HUES6 (cell line): ENCODE results near the gene SYK.
A peak's percentile ranks its signal among the peaks of the same experiment; 100 is the strongest.

Experiments
- H3K27ac ChIP-seq: 2 replicates; pipeline ENCODE4 v1.7.0; 2013; ENCODE audit warnings: low read depth, mild to moderate bottlenecking, low read length, inconsistent platforms
- H3K27me3 ChIP-seq: 2 replicates; pipeline ENCODE4 v1.6.1; 2013; ENCODE audit warnings: low read length; ENCODE audit not compliant: control insufficient read depth, insufficient read depth
- H3K36me3 ChIP-seq: 2 replicates; pipeline ENCODE4 v1.6.1; 2013; ENCODE audit warnings: low read length; ENCODE audit not compliant: control insufficient read depth, insufficient read depth
- H3K4me1 ChIP-seq: 2 replicates; pipeline ENCODE4 v1.6.1; 2013; ENCODE audit warnings: low read length; ENCODE audit not compliant: control insufficient read depth, insufficient read depth
- H3K4me3 ChIP-seq: 2 replicates; pipeline ENCODE4 v1.5.1; 2013; ENCODE audit warnings: low read depth, low read length
- H3K9ac ChIP-seq: one replicate; pipeline ENCODE4 v1.6.1; 2013; ENCODE audit warnings: mild to moderate bottlenecking, low read length
- H3K9me3 ChIP-seq: 2 replicates; pipeline ENCODE4 v1.6.1; 2013; ENCODE audit warnings: low read depth, low read length; ENCODE audit not compliant: control insufficient read depth, insufficient read depth

SYK gene

GRCh38 chr9:90799271-90799852 is 2.3 kb upstream of the SYK start:
- H3K36me3 ChIP-seq = no peaks in the 10 kb centered on the region
- peaks cover 55% of the 10 kb centered on the region for H3K27me3 ChIP-seq
- no peaks in the 10 kb centered on the region for H3K9me3 ChIP-seq
- no peak overlapping the region for H3K4me3 ChIP-seq
- H3K27ac ChIP-seq = no peak overlapping the region
- no peak overlapping the region for H3K9ac ChIP-seq
- H3K4me1 ChIP-seq = no peaks in the 10 kb centered on the region

GRCh38 chr9:90801973-90802322 is 329 bp downstream of the SYK start:
- Histone ChIP-seq H3K9me3 (no peaks in the 10 kb centered on the region), H3K9ac (peak overlapping the region; percentile 61), H3K36me3 (no peaks in the 10 kb centered on the region), H3K4me1 (no peaks in the 10 kb centered on the region), H3K27me3 (peaks cover 59% of the 10 kb centered on the region), H3K4me3 (peak overlapping the region; percentile 87), H3K27ac (no peak overlapping the region)

DNA sequence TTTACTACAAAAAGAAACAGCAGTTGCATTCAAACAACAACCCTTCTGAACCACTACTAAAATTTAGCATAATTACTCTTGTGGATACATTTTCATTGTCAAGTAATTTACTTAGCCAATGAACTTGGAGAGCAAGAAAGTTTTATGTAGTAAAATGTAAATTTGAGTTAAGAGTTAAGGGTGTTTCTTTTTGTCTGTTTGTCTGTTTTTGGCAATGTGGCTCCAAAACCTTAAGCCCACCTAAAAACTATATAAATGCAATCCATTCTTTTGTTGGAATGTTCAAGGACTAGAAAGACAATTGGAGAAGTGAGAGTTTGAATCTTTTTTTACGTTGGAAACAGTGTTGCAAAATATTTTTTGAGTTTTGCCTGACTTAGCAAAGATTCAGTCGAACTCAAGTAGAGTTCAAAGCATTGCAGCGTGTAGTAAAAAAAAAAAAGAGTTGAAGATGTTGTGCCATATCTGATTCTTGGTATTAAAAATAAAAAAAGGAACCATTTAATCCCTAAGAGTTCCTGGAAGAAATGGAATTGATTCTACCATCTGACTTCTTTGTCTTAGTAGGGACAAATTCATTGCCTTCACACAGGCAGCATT is 867 bp downstream of the SYK start:
- Histone ChIP-seq H3K27me3 (peaks cover 59% of the 10 kb centered on the region), H3K36me3 (no peaks in the 10 kb centered on the region), H3K4me3 (peak overlapping the region; percentile 87), H3K9me3 (no peaks in the 10 kb centered on the region), H3K4me1 (no peaks in the 10 kb centered on the region), H3K9ac (peak overlapping the region; percentile 61), H3K27ac (no peak overlapping the region)

GRCh38 chr9:90803860-90804593 is 2.4 kb downstream of the SYK start:
- Histone ChIP-seq H3K4me3 (no peak overlapping the region), H3K9me3 (no peaks in the 10 kb centered on the region), H3K4me1 (no peaks in the 10 kb centered on the region), H3K27ac (no peak overlapping the region), H3K27me3 (peaks cover 53% of the 10 kb centered on the region), H3K36me3 (no peaks in the 10 kb centered on the region), H3K9ac (no peak overlapping the region)

- Histone ChIP-seq H3K4me3 (no peak overlapping the region), H3K4me1 (no peaks in the 10 kb centered on the region), H3K36me3 (no peaks in the 10 kb centered on the region), H3K27ac (no peak overlapping the region), H3K27me3 (peaks cover 48% of the 10 kb centered on the region), H3K9me3 (no peaks in the 10 kb centered on the region), H3K9ac (no peak overlapping the region)
These were observed 3.7 kb downstream of the SYK start for GRCh38 chr9:90805006-90805996.

GRCh38 chr9:90807006-90807405 is 5.4 kb downstream of the SYK start:
- Histone ChIP-seq H3K9me3 (no peaks in the 10 kb centered on the region), H3K9ac (no peak overlapping the region), H3K27ac (no peak overlapping the region), H3K4me3 (no peak overlapping the region), H3K4me1 (no peaks in the 10 kb centered on the region), H3K36me3 (no peaks in the 10 kb centered on the region), H3K27me3 (peaks cover 31% of the 10 kb centered on the region)

DNA sequence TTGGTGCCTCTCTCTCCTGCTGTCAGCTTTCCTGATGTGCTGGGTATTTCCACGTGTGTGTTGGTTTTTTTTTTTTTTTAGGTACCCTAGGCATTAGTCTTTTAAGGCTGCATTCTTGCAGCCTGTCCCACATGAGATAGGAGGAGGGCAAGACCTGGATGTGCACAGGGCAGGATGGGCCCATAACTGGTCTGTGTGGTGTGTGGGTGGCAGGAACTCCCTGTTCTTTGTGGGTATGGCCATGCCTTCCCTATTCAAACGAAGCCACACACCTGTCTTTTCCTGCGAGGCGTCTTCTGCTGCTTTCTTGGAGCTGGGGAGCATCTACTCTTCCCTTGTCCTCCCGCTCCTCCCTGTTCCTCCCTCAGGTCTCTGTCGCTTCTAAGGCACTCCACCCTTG is 6.8 kb downstream of the SYK start:
- Histone ChIP-seq H3K4me1 (no peaks in the 10 kb centered on the region), H3K36me3 (no peaks in the 10 kb centered on the region), H3K9ac (no peak overlapping the region), H3K27ac (no peak overlapping the region), H3K4me3 (no peak overlapping the region), H3K27me3 (peaks cover 17% of the 10 kb centered on the region), H3K9me3 (no peaks in the 10 kb centered on the region)

- no peak overlapping the region for H3K4me3 ChIP-seq
- H3K36me3 ChIP-seq = no peaks in the 10 kb centered on the region
- H3K4me1 ChIP-seq = no peaks in the 10 kb centered on the region
- no peaks in the 10 kb centered on the region for H3K9me3 ChIP-seq
- H3K9ac ChIP-seq = no peak overlapping the region
- H3K27me3 ChIP-seq = peaks cover 11% of the 10 kb centered on the region; the same call in 1 of the 2 replicates
- H3K27ac ChIP-seq = no peak overlapping the region
These were observed 7.5 kb downstream of the SYK start for GRCh38 chr9:90808890-90809685.

DNA sequence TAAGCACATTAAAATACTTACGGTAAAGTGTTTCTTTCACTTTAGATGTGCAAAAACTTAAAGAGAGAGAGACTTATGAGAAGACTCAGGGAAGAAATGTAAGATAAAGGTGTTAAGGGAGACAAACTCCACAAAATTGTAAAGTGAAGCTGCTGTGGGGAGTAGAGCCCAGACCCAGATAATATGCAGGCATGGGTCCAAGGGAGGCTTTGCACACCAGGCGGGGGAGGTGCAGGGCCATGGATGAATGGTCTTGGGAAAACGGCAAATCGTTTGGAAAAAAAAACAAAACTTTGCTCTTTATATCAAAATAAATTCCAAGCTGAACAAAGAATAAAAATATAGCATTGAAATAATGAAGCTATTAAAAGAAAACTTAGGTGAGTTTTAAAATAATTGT is 9.1 kb downstream of the SYK start:
- H3K27me3 ChIP-seq = peaks cover 14% of the 10 kb centered on the region; the same call in 1 of the 2 replicates
- H3K27ac ChIP-seq = no peak overlapping the region
- H3K36me3 ChIP-seq = no peaks in the 10 kb centered on the region
- H3K9me3 ChIP-seq = no peaks in the 10 kb centered on the region
- H3K9ac ChIP-seq = no peak overlapping the region
- peaks cover 8% of the 10 kb centered on the region for H3K4me1 ChIP-seq
- H3K4me3 ChIP-seq = no peak overlapping the region

- Histone ChIP-seq H3K36me3 (no peaks in the 10 kb centered on the region), H3K4me1 (peaks cover 9% of the 10 kb centered on the region), H3K9ac (no peak overlapping the region), H3K4me3 (no peak overlapping the region), H3K27me3 (peaks cover 19% of the 10 kb centered on the region; the same call in 1 of the 2 replicates), H3K27ac (no peak overlapping the region), H3K9me3 (no peaks in the 10 kb centered on the region)
These were observed 11.4 kb downstream of the SYK start for GRCh38 chr9:90813046-90813445.
